HepG2 (cell line): ENCODE results near the gene EEF1A2. TPM values are rescaled to one million over a fixed set of nuclear protein-coding genes. Genes with fewer than 3 reads are reported as not detected.

Experiments used
- ARNTL ChIP-seq: sonication (generic); formaldehyde crosslinking; IDR thresholded peaks from 2 replicates; pipeline ENCODE4 v1.4.0; 2020; ENCODE audit warnings: mild to moderate bottlenecking, missing genetic modification reagents
- DMAP1 ChIP-seq: IDR thresholded peaks from 2 replicates; pipeline ENCODE4 v1.6.1; 2016
- FOXO1 ChIP-seq: sonication (generic); formaldehyde crosslinking; IDR thresholded peaks from 2 replicates; pipeline ENCODE4 v1.4.0; 2020; ENCODE audit warnings: missing genetic modification reagents
- GABPB1 ChIP-seq: IDR thresholded peaks from 2 replicates; pipeline ENCODE4 v1.6.1; 2016; ENCODE audit warnings: mild to moderate bottlenecking, missing genetic modification reagents, moderate library complexity, missing compliant biosample characterization
- HNRNPLL ChIP-seq: fragments of 200-400 bp; formaldehyde crosslinking; IDR thresholded peaks from 2 replicates; pipeline ENCODE4 v1.6.1; 2017; ENCODE audit warnings: mild to moderate bottlenecking, low read depth, low read length; ENCODE audit not compliant: poor library complexity, severe bottlenecking
- JUNB ChIP-seq: sonication (generic); formaldehyde crosslinking; IDR thresholded peaks from 2 replicates; pipeline ENCODE4 v1.8.0; 2022; ENCODE audit warnings: missing genetic modification reagents, mild to moderate bottlenecking, borderline replicate concordance
- LCORL ChIP-seq, 2 experiments: fragments of 450-650 bp in 1 of 2; sonication (generic) in 1 of 2; formaldehyde crosslinking in 1 of 2; IDR thresholded peaks; 2 replicates each; pipeline versions ENCODE4 v1.5.0 to v1.6.1; 2017 to 2020; ENCODE audit warnings: antibody characterized with exemption in 1 of 2, missing genetic modification reagents in 1 of 2
- MTA1 ChIP-seq: sonication (generic); formaldehyde crosslinking; IDR thresholded peaks from 2 replicates; pipeline ENCODE4 v1.4.0; 2020; ENCODE audit warnings: missing genetic modification reagents, mild to moderate bottlenecking, borderline replicate concordance
- PITX1 ChIP-seq: sonication (generic); formaldehyde crosslinking; IDR thresholded peaks from 2 replicates; pipeline ENCODE4 v1.5.1; 2020; ENCODE audit warnings: mild to moderate bottlenecking, missing genetic modification reagents
- RFXAP ChIP-seq: sonication (generic); formaldehyde crosslinking; IDR thresholded peaks from 2 replicates; pipeline ENCODE4 v1.4.0; 2020; ENCODE audit warnings: missing genetic modification reagents, borderline replicate concordance
- RXRA ChIP-seq: sonication (generic); formaldehyde crosslinking; IDR thresholded peaks from 2 replicates; pipeline ENCODE4 v1.5.1; 2020; ENCODE audit warnings: missing genetic modification reagents
- RXRB ChIP-seq: IDR thresholded peaks from 2 replicates; pipeline ENCODE4 v1.6.1; 2016; ENCODE audit warnings: borderline replicate concordance, missing genetic modification reagents, missing compliant biosample characterization
- SRSF4 ChIP-seq: fragments of 200-400 bp; formaldehyde crosslinking; IDR thresholded peaks from one replicate; pipeline ENCODE4 v1.6.1; 2018; ENCODE audit warnings: mild to moderate bottlenecking, low read depth, low read length, moderate library complexity; ENCODE audit not compliant: poor library complexity, severe bottlenecking
- TBX3 ChIP-seq: fragments of 450-650 bp; IDR thresholded peaks from 2 replicates; pipeline ENCODE4 v1.6.1; 2017; ENCODE audit warnings: antibody characterized with exemption, mild to moderate bottlenecking, inconsistent platforms, borderline replicate concordance
- XBP1 ChIP-seq: sonication (generic); formaldehyde crosslinking; IDR thresholded peaks from 2 replicates; pipeline ENCODE4 v1.5.0; 2020; ENCODE audit warnings: missing genetic modification reagents
- polyA plus RNA-seq, 8 experiments: library from polyadenylated mRNA; depleted of rRNA in 3 of 8; stranded (reverse) in 7 of 8; unstranded in 1 of 8; fragments of >200 nt; fragmentation: Illumina TruSeq in 4 of 8; extraction: Trizol in 4 of 8; gene quantifications; 2 replicates each; pipeline versions ENCODE4 v1.2.1 to v1.2.3, GENCODE V29; 2011 to 2016; ENCODE audit warnings: low read depth in 4 of 8, missing spikeins in 1 of 8, mixed read lengths in 1 of 8; ENCODE audit not compliant: insufficient read depth in 1 of 8
- total RNA-seq, 5 experiments: library from RNA; depleted of rRNA; stranded (reverse); fragments of >200 nt; fragmentation: Illumina TruSeq; extraction: Trizol; gene quantifications; 2 replicates each; pipeline ENCODE4 v1.2.3, GENCODE V29; 2016; ENCODE audit warnings: low read depth in 1 of 5
- TF ChIP-seq, protein P1 (sequence below): sonication (generic); formaldehyde crosslinking; IDR thresholded peaks from 2 replicates; pipeline ENCODE4 v1.4.0; 2020; ENCODE audit warnings: missing genetic modification reagents
- TF ChIP-seq, protein P2 (sequence below): fragments of 450-650 bp; IDR thresholded peaks from 2 replicates; pipeline ENCODE4 v1.6.1; 2016
- TF ChIP-seq, protein P3 (sequence below): sonication (generic); formaldehyde crosslinking; IDR thresholded peaks from 2 replicates; pipeline ENCODE4 v1.9.0; 2022; ENCODE audit warnings: missing genetic modification reagents, mild to moderate bottlenecking, borderline replicate concordance
- TF ChIP-seq, protein P4 (sequence below): sonication (generic); formaldehyde crosslinking; IDR thresholded peaks from 2 replicates; pipeline ENCODE4 v1.4.0; 2020; ENCODE audit warnings: mild to moderate bottlenecking, missing genetic modification reagents
- TF ChIP-seq, protein P5 (sequence below): sonication (generic); IDR thresholded peaks from 2 replicates; pipeline ENCODE4 v1.6.1; 2016; ENCODE audit warnings: low read depth, borderline replicate concordance

EEF1A2 gene
- total and polyA plus RNA-seq, 2 of the 13 experiments (the other 11 are each of a cell fraction or from before 2014, with no cell fraction given): 0.44 to 0.87 TPM

DNA sequence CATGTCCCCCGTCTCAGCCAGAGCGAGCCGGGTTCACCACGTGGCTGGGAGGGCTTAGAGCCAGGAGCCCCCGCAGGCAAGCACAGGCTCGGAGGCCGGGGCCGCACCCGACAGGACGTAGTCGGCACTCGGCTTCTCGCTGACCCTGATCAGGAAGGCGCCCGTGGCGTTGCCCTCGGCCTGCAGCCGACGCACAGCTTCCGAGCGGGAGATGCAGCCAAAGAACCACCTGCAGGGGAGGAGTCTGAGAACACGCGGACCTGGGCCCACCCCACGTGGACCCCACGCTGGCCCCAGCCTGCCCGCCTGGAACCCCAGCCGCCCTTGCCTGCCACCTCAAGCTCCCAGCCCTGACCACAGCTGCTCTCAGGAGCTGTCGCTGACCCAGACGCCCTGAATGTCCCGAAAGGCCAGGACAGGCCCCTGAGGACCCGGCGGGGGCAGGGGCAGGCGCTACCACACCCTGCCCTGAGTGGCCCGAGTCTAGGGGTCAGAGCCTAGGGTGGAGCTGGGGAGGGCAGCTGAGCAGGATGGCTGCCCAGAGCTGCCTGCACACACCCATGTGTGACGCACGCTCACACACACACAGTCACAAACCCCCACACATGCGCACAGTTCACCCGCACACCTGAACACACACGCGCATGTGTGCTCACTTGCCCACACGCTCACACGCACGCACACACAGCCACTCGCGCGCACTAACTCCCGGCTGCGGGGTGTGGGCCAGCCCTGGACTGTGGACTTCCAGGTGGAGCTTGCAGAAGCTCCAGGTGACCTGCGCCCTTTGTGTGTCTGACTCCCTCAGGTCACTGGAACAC lies 36.2 kb upstream of the EEF1A2 start (continued):
- TF ChIP-seq, protein P1, sequence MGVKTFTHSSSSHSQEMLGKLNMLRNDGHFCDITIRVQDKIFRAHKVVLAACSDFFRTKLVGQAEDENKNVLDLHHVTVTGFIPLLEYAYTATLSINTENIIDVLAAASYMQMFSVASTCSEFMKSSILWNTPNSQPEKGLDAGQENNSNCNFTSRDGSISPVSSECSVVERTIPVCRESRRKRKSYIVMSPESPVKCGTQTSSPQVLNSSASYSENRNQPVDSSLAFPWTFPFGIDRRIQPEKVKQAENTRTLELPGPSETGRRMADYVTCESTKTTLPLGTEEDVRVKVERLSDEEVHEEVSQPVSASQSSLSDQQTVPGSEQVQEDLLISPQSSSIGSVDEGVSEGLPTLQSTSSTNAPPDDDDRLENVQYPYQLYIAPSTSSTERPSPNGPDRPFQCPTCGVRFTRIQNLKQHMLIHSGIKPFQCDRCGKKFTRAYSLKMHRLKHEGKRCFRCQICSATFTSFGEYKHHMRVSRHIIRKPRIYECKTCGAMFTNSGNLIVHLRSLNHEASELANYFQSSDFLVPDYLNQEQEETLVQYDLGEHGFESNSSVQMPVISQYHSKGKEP (CRISPR knock-in tag): no peak
- TF ChIP-seq ARNTL (CRISPR knock-in tag) (peak; percentile 51; the same call in 1 of the 2 replicates), HNRNPLL (peak; percentile 19), RXRA (peak; percentile 69; the same call in 1 of the 2 replicates), TBX3 (no peak), GABPB1 (CRISPR knock-in tag) (peak; percentile 28; the same call in 1 of the 2 replicates), LCORL (IDR thresholded peaks at IDR 0.05) (no peak), LCORL (CRISPR knock-in tag; IDR thresholded peaks at IDR 0.05) (peak; percentile 74; the same call in 1 of the 2 replicates), XBP1 (CRISPR knock-in tag) (peak; percentile 34; the same call in 1 of the 2 replicates), MTA1 (CRISPR knock-in tag) (peak; percentile 89; the same call in 1 of the 2 replicates), JUNB (CRISPR knock-in tag) (no peak), DMAP1 (0 out of 2 replicates have a peak, but pooled peaks have one; percentile 20), RXRB (CRISPR knock-in tag) (no peak), PITX1 (CRISPR knock-in tag) (no peak), FOXO1 (0 out of 2 replicates have a peak, but pooled peaks have one; percentile 14), SRSF4 (no peak), RFXAP (CRISPR knock-in tag) (no peak)
- TF ChIP-seq, protein P2, sequence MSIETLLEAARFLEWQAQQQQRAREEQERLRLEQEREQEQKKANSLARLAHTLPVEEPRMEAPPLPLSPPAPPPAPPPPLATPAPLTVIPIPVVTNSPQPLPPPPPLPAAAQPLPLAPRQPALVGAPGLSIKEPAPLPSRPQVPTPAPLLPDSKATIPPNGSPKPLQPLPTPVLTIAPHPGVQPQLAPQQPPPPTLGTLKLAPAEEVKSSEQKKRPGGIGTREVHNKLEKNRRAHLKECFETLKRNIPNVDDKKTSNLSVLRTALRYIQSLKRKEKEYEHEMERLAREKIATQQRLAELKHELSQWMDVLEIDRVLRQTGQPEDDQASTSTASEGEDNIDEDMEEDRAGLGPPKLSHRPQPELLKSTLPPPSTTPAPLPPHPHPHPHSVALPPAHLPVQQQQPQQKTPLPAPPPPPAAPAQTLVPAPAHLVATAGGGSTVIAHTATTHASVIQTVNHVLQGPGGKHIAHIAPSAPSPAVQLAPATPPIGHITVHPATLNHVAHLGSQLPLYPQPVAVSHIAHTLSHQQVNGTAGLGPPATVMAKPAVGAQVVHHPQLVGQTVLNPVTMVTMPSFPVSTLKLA: peak; percentile 98
- TF ChIP-seq, protein P3, sequence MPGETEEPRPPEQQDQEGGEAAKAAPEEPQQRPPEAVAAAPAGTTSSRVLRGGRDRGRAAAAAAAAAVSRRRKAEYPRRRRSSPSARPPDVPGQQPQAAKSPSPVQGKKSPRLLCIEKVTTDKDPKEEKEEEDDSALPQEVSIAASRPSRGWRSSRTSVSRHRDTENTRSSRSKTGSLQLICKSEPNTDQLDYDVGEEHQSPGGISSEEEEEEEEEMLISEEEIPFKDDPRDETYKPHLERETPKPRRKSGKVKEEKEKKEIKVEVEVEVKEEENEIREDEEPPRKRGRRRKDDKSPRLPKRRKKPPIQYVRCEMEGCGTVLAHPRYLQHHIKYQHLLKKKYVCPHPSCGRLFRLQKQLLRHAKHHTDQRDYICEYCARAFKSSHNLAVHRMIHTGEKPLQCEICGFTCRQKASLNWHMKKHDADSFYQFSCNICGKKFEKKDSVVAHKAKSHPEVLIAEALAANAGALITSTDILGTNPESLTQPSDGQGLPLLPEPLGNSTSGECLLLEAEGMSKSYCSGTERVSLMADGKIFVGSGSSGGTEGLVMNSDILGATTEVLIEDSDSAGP (CRISPR knock-in tag): peak; percentile 31; the same call in 1 of the 2 replicates
- TF ChIP-seq, protein P4, sequence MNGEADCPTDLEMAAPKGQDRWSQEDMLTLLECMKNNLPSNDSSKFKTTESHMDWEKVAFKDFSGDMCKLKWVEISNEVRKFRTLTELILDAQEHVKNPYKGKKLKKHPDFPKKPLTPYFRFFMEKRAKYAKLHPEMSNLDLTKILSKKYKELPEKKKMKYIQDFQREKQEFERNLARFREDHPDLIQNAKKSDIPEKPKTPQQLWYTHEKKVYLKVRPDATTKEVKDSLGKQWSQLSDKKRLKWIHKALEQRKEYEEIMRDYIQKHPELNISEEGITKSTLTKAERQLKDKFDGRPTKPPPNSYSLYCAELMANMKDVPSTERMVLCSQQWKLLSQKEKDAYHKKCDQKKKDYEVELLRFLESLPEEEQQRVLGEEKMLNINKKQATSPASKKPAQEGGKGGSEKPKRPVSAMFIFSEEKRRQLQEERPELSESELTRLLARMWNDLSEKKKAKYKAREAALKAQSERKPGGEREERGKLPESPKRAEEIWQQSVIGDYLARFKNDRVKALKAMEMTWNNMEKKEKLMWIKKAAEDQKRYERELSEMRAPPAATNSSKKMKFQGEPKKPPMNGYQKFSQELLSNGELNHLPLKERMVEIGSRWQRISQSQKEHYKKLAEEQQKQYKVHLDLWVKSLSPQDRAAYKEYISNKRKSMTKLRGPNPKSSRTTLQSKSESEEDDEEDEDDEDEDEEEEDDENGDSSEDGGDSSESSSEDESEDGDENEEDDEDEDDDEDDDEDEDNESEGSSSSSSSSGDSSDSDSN (CRISPR knock-in tag): peak; percentile 20; the same call in 1 of the 2 replicates
- TF ChIP-seq, protein P5, sequence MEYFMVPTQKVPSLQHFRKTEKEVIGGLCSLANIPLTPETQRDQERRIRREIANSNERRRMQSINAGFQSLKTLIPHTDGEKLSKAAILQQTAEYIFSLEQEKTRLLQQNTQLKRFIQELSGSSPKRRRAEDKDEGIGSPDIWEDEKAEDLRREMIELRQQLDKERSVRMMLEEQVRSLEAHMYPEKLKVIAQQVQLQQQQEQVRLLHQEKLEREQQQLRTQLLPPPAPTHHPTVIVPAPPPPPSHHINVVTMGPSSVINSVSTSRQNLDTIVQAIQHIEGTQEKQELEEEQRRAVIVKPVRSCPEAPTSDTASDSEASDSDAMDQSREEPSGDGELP: peak; percentile 25; the same call in 1 of the 2 replicates
